EL (cell line): ENCODE data around the gene ABCC3.
A peak's percentile ranks its signal among the peaks of the same experiment; 100 is the strongest.

Source experiments
- DNase-seq: peaks from one replicate; pipeline ENCODE4 v3.0.0-alpha.2; 2016

ABCC3 gene

GRCh38 chr17:50634224-50634914 is at the start of gene ABCC3:
Gene ABCC3, plus strand, starts transcription at chr17:50634881. Its CDS starts 56 bp downstream, at chr17:50634937.
- DNase-seq = peak; percentile 54

GRCh38 chr17:50585346-50585745 is 49.3 kb upstream of the ABCC3 start:
- peak; percentile 31 for DNase-seq

GRCh38 chr17:50585891-50586290 is 48.8 kb upstream of the ABCC3 start:
- DNase-seq = no peak

GRCh38 chr17:50586421-50587247 is 48.0 kb upstream of the ABCC3 start:
- no peak for DNase-seq

- no peak for DNase-seq
Measured at GRCh38 chr17:50587571-50587970, 47.1 kb upstream of the ABCC3 start.

GRCh38 chr17:50588391-50589049 is 46.2 kb upstream of the ABCC3 start:
- no peak for DNase-seq

- no peak for DNase-seq
Measured at GRCh38 chr17:50589095-50589705, 45.5 kb upstream of the ABCC3 start.

- DNase-seq = no peak
Measured at GRCh38 chr17:50590946-50591737, 43.5 kb upstream of the ABCC3 start.

- DNase-seq = no peak
Measured at GRCh38 chr17:50593321-50593720, 41.4 kb upstream of the ABCC3 start.

GRCh38 chr17:50594128-50594823 is 40.4 kb upstream of the ABCC3 start:
- DNase-seq = no peak

- DNase-seq = no peak
Measured at GRCh38 chr17:50594892-50595291, 39.8 kb upstream of the ABCC3 start.

- DNase-seq = no peak
Measured at GRCh38 chr17:50596191-50597037, 38.3 kb upstream of the ABCC3 start.

GRCh38 chr17:50598487-50598886 is 36.2 kb upstream of the ABCC3 start:
- no peak for DNase-seq

- DNase-seq = no peak
Measured at GRCh38 chr17:50599606-50600005, 35.1 kb upstream of the ABCC3 start.

- no peak for DNase-seq
Measured at GRCh38 chr17:50601823-50602375, 32.8 kb upstream of the ABCC3 start.

GRCh38 chr17:50602836-50603235 is 31.8 kb upstream of the ABCC3 start:
- DNase-seq = no peak

GRCh38 chr17:50603340-50603739 is 31.3 kb upstream of the ABCC3 start:
- no peak for DNase-seq

- peak; percentile 32 for DNase-seq
Measured at GRCh38 chr17:50604513-50604912, 30.2 kb upstream of the ABCC3 start.

- DNase-seq = no peak
Measured at GRCh38 chr17:50605429-50605828, 29.3 kb upstream of the ABCC3 start.

GRCh38 chr17:50607522-50608175 is 27.0 kb upstream of the ABCC3 start:
- no peak for DNase-seq
